SU-DHL-6 (cell line): ENCODE measurements around the gene CRIP2.

ENCODE experiments used
- H2AFZ ChIP-seq: fragments of 200-600 bp; sonication (generic); 2 replicates; pipeline ENCODE4 v1.6.1; 2014; ENCODE audit warnings: low read depth, mild to moderate bottlenecking, moderate library complexity, mixed read lengths, antibody characterized with exemption, low read length; ENCODE audit not compliant: severe bottlenecking
- H3F3A ChIP-seq: fragments of 200-600 bp; shearing (Covaris generic); 2 replicates; pipeline ENCODE4 v1.6.0; 2016; ENCODE audit warnings: antibody characterized with exemption, mild to moderate bottlenecking; ENCODE audit not compliant: insufficient read depth
- H3K27ac ChIP-seq: fragments of 200-600 bp; sonication (generic); 2 replicates; pipeline ENCODE4 v1.5.1; 2016; ENCODE audit warnings: low read depth, mild to moderate bottlenecking, low read length, moderate library complexity, mixed read lengths
- H3K27me3 ChIP-seq: fragments of 200-600 bp; sonication (generic), shearing (Covaris generic); 2 replicates; pipeline ENCODE4 v1.6.0; 2014; ENCODE audit warnings: mild to moderate bottlenecking, low read length
- H3K36me3 ChIP-seq: fragments of 200-600 bp; sonication (generic); 2 replicates; pipeline ENCODE4 v1.6.1; 2014; ENCODE audit warnings: mild to moderate bottlenecking, low read length, mixed read lengths
- H3K4me2 ChIP-seq: fragments of 300-600, 200-600 bp; shearing (Covaris generic), sonication (generic); 2 replicates; pipeline ENCODE4 v1.6.0; 2014; ENCODE audit warnings: low read length, low read depth, mild to moderate bottlenecking; ENCODE audit not compliant: poor library complexity, severe bottlenecking
- H3K4me3 ChIP-seq: fragments of 200-600 bp; sonication (generic); 2 replicates; pipeline ENCODE4 v1.5.1; 2014; ENCODE audit warnings: antibody characterized with exemption, low read length, mild to moderate bottlenecking, mixed read lengths; ENCODE audit not compliant: insufficient read depth, poor library complexity, severe bottlenecking
- H3K79me2 ChIP-seq: fragments of 200-600 bp; sonication (generic); 2 replicates; pipeline ENCODE4 v1.6.1; 2014; ENCODE audit warnings: mild to moderate bottlenecking, low read length, moderate library complexity; ENCODE audit not compliant: insufficient read depth
- H3K9ac ChIP-seq: fragments of 200-600 bp; sonication (generic); 2 replicates; pipeline ENCODE4 v1.7.0; 2014; ENCODE audit warnings: mild to moderate bottlenecking, low read length
- H3K9me2 ChIP-seq: fragments of 200-600 bp; sonication (generic); replicated peaks from 2 replicates; pipeline ENCODE4 v1.6.1; 2014; ENCODE audit warnings: low read length; ENCODE audit not compliant: insufficient read depth
- H3K9me3 ChIP-seq: fragments of 200-600 bp; sonication (generic); 2 replicates; pipeline ENCODE4 v1.6.1; 2014; ENCODE audit warnings: low read length, mixed read lengths; ENCODE audit not compliant: insufficient read depth
- H4K20me1 ChIP-seq: fragments of 200-600 bp; sonication (generic); 2 replicates; pipeline ENCODE4 v1.6.1; 2014; ENCODE audit warnings: low read depth, mild to moderate bottlenecking, antibody characterized with exemption, low read length, moderate library complexity, mixed read lengths
- CTCF ChIP-seq: fragments of 200-600 bp; sonication (generic); IDR thresholded peaks from one replicate; pipeline ENCODE4 v1.5.1; 2017; ENCODE audit warnings: antibody characterized with exemption, mild to moderate bottlenecking, low read length, moderate library complexity; ENCODE audit not compliant: insufficient read depth, poor library complexity, severe bottlenecking
- EZH2phosphoT487 ChIP-seq: fragments of 200-600 bp; sonication (generic), shearing (Covaris generic); conservative IDR thresholded peaks from 2 replicates; pipeline ENCODE4 v1.6.1; 2018; ENCODE audit warnings: mild to moderate bottlenecking, antibody characterized with exemption, low read length, moderate library complexity, mixed read lengths

CRIP2 gene

GRCh38 chr14:105495990-105496830 lies 21.6 kb downstream of the CRIP2 start:
- H3K4me3 ChIP-seq = no peak overlapping the region
- H3K9me3 ChIP-seq = no peaks in the 10 kb centered on the region
- no peaks in the 10 kb centered on the region for H4K20me1 ChIP-seq
- H3F3A ChIP-seq = peaks cover 5% of the 10 kb centered on the region; the same call in 1 of the 2 replicates
- H3K4me2 ChIP-seq = no peak overlapping the region
- no peak for TF ChIP-seq EZH2phosphoT487
- no peak for TF ChIP-seq CTCF
- no peak overlapping the region for H3K9ac ChIP-seq
- no peak overlapping the region for H3K27ac ChIP-seq
- H2AFZ ChIP-seq = no peak overlapping the region
- H3K36me3 ChIP-seq = no peaks in the 10 kb centered on the region
- no peaks in the 10 kb centered on the region for H3K27me3 ChIP-seq
- H3K79me2 ChIP-seq = no peaks in the 10 kb centered on the region
- no peaks in the 10 kb centered on the region for H3K9me2 ChIP-seq

GRCh38 chr14:105496831-105497591 lies 22.4 kb downstream of the CRIP2 start:
- Histone ChIP-seq H3K27ac (no peak overlapping the region), H4K20me1 (no peaks in the 10 kb centered on the region), H3K27me3 (no peaks in the 10 kb centered on the region), H3K9me3 (no peaks in the 10 kb centered on the region), H2AFZ (no peak overlapping the region), H3K9ac (no peak overlapping the region), H3K4me2 (no peak overlapping the region), H3K79me2 (no peaks in the 10 kb centered on the region), H3F3A (0 out of 2 replicates have a peak, but pooled peaks cover 2% of the 10 kb centered on the region), H3K9me2 (no peaks in the 10 kb centered on the region), H3K4me3 (no peak overlapping the region), H3K36me3 (no peaks in the 10 kb centered on the region)
- TF ChIP-seq CTCF (no peak), EZH2phosphoT487 (no peak)

- no peaks in the 10 kb centered on the region for H3K79me2 ChIP-seq
- H2AFZ ChIP-seq = no peak overlapping the region
- no peaks in the 10 kb centered on the region for H3K9me3 ChIP-seq
- no peaks in the 10 kb centered on the region for H3F3A ChIP-seq
- no peak overlapping the region for H3K27ac ChIP-seq
- no peak overlapping the region for H3K4me2 ChIP-seq
- H3K4me3 ChIP-seq = no peak overlapping the region
- H4K20me1 ChIP-seq = no peaks in the 10 kb centered on the region
- H3K9ac ChIP-seq = no peak overlapping the region
- H3K9me2 ChIP-seq = no peaks in the 10 kb centered on the region
- no peaks in the 10 kb centered on the region for H3K27me3 ChIP-seq
- no peaks in the 10 kb centered on the region for H3K36me3 ChIP-seq
- TF ChIP-seq CTCF (no peak), EZH2phosphoT487 (no peak)
These were observed 23.2 kb downstream of the CRIP2 start for GRCh38 chr14:105497671-105498429.
